GM19452 (cell line): Measurements from ENCODE around the gene MIP.
A peak's percentile ranks its signal among the peaks of the same experiment; 100 is the strongest.
"Not testable (repeated sequence)": the region's sequence is repeated elsewhere in the genome, so short reads cannot be mapped to it uniquely, and the experiment has no call there.

Experiments used
- ATAC-seq: cut with Tn5 transposase; IDR thresholded peaks from one replicate; pipeline ENCODE4 v1.9.1; 2021; ENCODE audit not compliant: unreplicated experiment

MIP gene

DNA sequence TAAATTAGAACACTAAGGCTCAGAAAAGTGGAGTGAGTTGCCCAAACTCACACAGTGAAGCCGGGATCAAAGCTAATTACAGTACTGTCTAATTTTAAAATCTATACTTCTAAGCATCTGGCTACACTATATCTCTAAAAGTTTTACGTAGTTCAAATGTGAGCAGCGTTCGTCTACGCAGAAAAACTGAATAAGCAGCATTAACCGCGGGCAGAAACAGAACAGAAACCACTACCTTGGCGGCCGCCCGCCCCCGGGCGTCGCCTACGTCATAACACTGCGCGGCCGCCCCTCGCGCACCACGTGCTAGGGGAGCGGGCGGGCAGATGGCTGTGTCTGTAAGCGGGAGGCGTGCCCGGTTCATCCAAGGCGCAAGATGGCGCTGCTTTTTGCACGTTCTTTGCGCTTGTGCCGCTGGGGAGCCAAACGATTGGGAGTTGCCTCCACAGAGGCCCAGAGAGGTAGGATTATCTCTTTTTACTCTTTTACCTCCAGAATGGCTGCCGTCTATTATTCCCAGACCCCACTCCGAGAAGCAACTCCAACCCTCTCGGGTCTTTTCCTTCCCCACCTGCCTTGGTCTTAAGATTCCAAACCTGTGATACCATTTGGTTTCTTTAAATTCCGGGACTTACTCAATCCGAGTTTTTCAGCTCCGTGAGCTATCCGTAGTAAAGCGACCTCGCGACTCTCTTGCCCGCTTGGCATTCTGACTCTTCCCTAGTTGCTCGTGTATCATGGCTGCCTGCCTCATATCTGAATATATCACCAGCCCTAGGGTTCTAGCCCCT is 14.0 kb upstream of the MIP start, which contains the start of gene SPRYD4:
Gene SPRYD4, plus strand, starts transcription at position 363 of the 791 bp plus-strand sequence. Its CDS starts 14 bp downstream, at position 377.
- ATAC-seq = peak; percentile 86

DNA sequence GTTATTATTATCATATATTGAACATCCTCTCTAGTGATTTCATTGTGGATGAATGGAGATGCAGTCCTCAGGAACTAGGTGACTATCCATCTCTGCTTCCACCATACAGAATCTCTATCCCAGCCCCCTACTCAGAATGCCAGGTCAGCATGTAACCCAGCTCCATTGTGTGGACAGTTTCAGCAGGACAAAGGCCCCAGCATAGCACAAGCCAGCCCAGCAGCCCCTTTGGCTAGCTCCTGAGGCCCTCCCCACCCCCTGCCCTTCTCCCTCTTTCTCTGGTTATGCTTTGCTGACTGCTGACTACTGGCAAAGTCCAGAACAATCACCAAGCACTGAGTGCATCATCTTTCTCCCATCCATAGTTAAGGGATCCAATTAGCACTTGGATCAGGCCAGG is 8.1 kb upstream of the MIP start:
- ATAC-seq = no peak

GRCh38 chr12:56461235-56462159 is 7.0 kb upstream of the MIP start:
- no peak for ATAC-seq

DNA sequence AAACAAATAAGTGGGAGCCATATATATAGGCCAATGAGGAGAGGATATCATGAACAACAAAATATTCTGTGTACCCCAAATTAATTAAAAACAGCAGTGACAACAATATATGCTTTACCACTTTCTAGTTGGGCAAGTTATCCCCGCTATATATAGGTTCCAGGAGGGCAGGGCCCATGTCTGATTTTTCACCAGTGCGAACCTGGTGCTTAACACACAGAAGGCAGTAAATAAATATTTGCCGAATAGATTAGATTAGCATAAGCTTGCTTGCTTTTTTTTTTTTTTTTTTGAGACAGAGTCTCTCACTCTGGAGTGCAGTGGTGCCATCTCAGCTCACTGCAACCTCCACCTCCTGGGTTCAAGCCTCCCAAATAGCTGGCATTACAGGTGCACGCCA is 3.4 kb upstream of the MIP start:
- ATAC-seq = no peak

DNA sequence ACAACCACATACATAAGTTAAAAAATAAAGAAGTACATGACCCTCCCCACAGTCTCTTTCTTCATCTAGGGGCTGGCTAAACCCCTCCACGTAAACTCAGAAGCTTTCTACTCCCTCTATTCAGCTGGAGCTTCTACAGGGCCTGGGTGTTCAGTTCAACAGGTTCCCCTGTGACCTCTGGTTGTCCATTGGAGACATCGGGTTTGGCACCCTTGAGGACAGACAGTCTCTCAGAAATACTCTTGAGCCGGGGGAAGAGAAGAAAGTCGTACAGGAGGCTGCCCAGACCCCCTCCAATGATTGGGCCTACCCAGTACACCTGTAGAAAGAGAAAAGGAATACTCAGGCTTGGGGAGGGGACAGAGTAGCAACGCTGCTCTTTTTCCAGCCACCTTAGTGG is 3.3 kb downstream of the MIP start:
- no peak for ATAC-seq

- no peak for ATAC-seq
Measured at GRCh38 chr12:56450241-56450640, 4.2 kb downstream of the MIP start.

- no peak for ATAC-seq
Measured at GRCh38 chr12:56449622-56449984, 4.9 kb downstream of the MIP start.

- peak; percentile 97 for ATAC-seq
Measured at GRCh38 chr12:56448860-56449621, 5.4 kb downstream of the MIP start, which contains the start of gene TIMELESS. Gene TIMELESS (minus strand): TSS chr12:56449426. CDS start chr12:56434170, 15,256 bp downstream.

GRCh38 chr12:56443208-56443607 is 11.2 kb downstream of the MIP start:
- not testable (repeated sequence) for ATAC-seq

DNA sequence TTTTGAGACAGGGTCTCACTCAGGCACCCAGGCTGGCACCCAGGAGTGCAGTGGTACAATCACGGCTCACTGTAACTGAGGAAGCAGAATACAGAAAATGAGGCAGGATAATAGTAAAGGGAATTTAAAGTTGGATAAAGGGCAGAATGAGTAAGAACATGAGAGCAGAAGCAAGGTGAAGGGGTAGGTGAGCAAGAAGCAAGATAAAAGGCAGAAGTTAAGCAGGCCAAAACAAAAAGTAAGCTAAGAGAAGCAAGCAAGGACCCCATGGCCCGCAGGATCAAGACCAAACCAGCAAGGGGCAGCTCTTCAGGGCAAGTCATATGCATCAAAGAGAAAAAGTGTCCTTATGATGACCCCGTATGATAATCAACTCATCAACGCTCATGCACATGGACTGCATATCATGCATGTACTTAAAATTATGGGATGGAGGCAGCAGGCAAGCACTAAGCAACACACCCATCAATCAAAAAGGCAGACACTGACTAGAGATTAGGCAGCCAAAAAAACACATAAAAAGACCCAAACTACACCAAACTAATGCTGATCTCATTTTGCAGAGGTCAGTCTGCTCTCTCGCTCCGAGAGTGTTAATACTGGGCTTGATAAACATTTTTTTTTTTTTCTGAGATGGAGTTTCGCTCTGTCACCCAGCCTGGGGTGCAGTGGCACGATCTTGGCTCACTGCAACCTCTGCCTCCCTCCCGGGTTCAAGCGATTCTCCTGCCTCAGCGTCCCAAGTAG is 16.9 kb downstream of the MIP start:
- no peak for ATAC-seq

GRCh38 chr12:56434828-56435227 is 19.6 kb downstream of the MIP start:
- ATAC-seq = no peak

- no peak for ATAC-seq
Measured at GRCh38 chr12:56431850-56432249, 22.6 kb downstream of the MIP start.

- no peak for ATAC-seq
Measured at GRCh38 chr12:56431288-56431687, 23.2 kb downstream of the MIP start.

- no peak for ATAC-seq
Measured at GRCh38 chr12:56425940-56426438, 28.5 kb downstream of the MIP start.

DNA sequence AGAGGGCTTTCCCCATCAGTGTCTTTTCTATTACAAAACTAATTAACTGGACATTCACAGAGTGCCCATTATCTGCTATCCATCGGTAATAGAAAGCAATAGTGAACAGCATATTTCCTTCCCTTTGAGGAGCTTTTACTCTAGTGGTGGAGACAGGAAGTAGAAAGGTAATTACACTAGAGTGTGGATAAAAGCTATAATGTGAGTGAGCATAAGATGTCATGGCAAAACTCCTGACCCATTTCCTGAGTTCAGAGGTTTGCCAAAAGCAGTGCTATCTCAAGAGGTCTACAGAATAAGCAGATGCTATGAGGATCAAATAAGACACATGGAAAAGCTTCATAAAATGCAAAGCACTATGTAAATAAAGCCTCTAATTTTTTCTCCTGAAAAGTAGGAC is 29.3 kb downstream of the MIP start:
- no peak for ATAC-seq

- no peak for ATAC-seq
Measured at GRCh38 chr12:56420411-56420810, 34.0 kb downstream of the MIP start.

GRCh38 chr12:56417739-56418138 is 36.7 kb downstream of the MIP start:
- ATAC-seq = no peak

DNA sequence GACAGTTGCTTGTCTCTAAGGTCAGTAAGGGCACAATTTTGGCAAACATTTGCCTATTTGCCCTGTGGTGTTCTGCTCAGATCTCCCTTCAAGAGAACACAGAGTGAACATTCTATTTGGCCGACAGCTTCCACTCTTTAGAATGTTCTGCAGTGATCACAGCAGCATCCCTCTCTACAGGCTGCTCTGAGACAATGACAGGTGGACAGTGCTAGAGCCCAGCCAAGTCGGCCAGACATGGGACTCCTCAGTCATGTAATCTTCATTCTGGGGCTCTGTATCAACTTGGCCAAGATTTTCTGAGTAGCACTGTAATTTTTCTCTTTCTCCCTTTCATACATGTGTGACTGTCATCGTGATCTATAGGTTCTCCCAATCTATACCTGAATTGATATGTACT is 40.1 kb downstream of the MIP start:
- no peak for ATAC-seq

GRCh38 chr12:56413392-56413791 is 41.1 kb downstream of the MIP start:
- no peak for ATAC-seq
